ENCODE data around the gene ZSCAN21. TPM values are rescaled to one million over a fixed set of nuclear protein-coding genes. Genes with fewer than 3 reads are reported as not detected.
"Not testable (repeated sequence)": the region's sequence is repeated elsewhere in the genome, so short reads cannot be mapped to it uniquely, and the experiment has no call there.

ZSCAN21 gene
- total and polyA plus RNA-seq, 2 of the 4 experiments (the other 2 are of a cell fraction), result 11.5 to 13.3 TPM

DNA sequence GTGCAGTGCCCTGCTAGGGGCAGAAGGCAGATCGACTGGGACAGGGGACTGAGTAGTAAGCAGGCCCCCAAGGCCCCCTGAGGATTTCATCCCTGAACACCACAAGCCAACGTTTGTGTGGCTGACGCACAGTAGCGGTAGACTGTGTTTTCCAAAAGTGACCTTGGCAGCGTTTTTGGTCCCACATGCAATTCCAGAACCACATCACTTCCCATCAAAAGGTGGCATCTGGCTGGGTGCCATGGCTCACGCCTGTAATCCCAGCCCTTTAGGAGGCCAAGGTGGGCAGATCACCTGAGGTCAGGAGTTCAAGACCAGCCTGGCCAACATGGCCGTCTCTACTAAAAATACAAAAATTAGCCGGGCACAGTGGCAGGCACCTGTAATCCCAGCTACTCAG, 39.6 kb upstream of the ZSCAN21 start:
- H4K20me1 ChIP-seq (ENCODE audit: insufficient read depth, low read length); H2AK5ac ChIP-seq (ENCODE audit: low read depth, low read length); H4K91ac ChIP-seq (ENCODE audit: insufficient read depth, low read depth, low read length); H2BK5ac ChIP-seq (ENCODE audit: low read depth, low read length, poor library complexity, severe bottlenecking); H3K4ac ChIP-seq (ENCODE audit: low read depth, low read length); dilution Hi-C loops (cut with HindIII; ENCODE audit: low sequenced_read_pairs, unreplicated experiment); H3K56ac ChIP-seq (ENCODE audit: extremely low read depth, insufficient read depth, low read length); H4K5ac ChIP-seq (ENCODE audit: low read depth, low read length); H3K4me3 ChIP-seq (ENCODE audit: insufficient read depth, low read depth, low read length); DNase-seq; H3K9me3 ChIP-seq (ENCODE audit: control insufficient read depth, insufficient read depth, low read length); H3K4me1 ChIP-seq (ENCODE audit: control insufficient read depth, insufficient read depth, low read length); H3K14ac ChIP-seq (replicated peaks; ENCODE audit: low read depth, low read length); ATAC-seq (ENCODE audit: low read depth); H3K79me1 ChIP-seq (ENCODE audit: low read depth in 1 of 2, low read length in 2 of 2); in situ Hi-C loops (cut with MboI; ENCODE audit: low sequenced_read_pairs); H3K9ac ChIP-seq (ENCODE audit: low read depth, low read length); H4K8ac ChIP-seq (ENCODE audit: low read depth in 2 of 2, low read length in 2 of 2); H3K9me1 ChIP-seq (ENCODE audit: insufficient read depth, low read length); H3K27ac ChIP-seq (ENCODE audit: insufficient read depth, low read length); H3K4me2 ChIP-seq (ENCODE audit: low read depth, low read length); H2BK15ac ChIP-seq (ENCODE audit: low read depth, low read length); H2AFZ ChIP-seq (replicated peaks; ENCODE audit: low read length, poor library complexity); CTCF ChIA-PET; H2BK20ac ChIP-seq (ENCODE audit: low read depth, low read length); H2BK120ac ChIP-seq (ENCODE audit: low read depth, low read length); H2AK9ac ChIP-seq (replicated peaks; ENCODE audit: low read depth, low read length, poor library complexity); H3K36me3 ChIP-seq (ENCODE audit: control insufficient read depth, insufficient read depth, low read length); BruUV-seq (replicated peaks); H3K18ac ChIP-seq (ENCODE audit: low read depth, low read length); H3K23ac ChIP-seq (ENCODE audit: low read depth, low read length); POLR2A ChIA-PET (ENCODE audit: unreplicated experiment); intact Hi-C loops (cut with micrococcal nuclease): not testable (repeated sequence)
- H3K27me3 ChIP-seq (ENCODE audit: control insufficient read depth, insufficient read depth, low read length), result peaks cover 12% of the 10 kb centered on the region
- WGBS, 2 experiments (ENCODE audit: extremely low coverage in 2 of 2, insufficient read length in 1 of 2), result 63% methylated on average over 5 of the region's 8 CpGs; no CpG with 5 or more reads in 1 of the 2 experiments

Measured in IMR-90 (cell line).